Activated naive CD4-positive, alpha-beta T cell treated with anti-CD3 and anti-CD28 coated beads, Interleukin-2, amount 10 ng/mL, durations not matched to agents 7 days and 5 days (primary cell): ENCODE results near the gene TRPV6.

ENCODE experiments used
- CTCF ChIA-PET: fragments of 350-600 bp; sonication (Branson Sonifier 250); formaldehyde crosslinking; loops from one replicate; lab custom pipeline; 2021; ENCODE audit warnings: antibody characterized with exemption; lab: Charles Lee
- DNase-seq: peaks from one replicate; pipeline ENCODE4 v3.0.0-alpha.2; 2020
- H3K27ac Mint-ChIP-seq: one replicate; pipeline ENCODE4 v1.8.0; 2021; ENCODE audit warnings: mild to moderate bottlenecking, moderate library complexity, mixed read lengths
- H3K27me3 Mint-ChIP-seq: one replicate; pipeline ENCODE4 v1.8.0; 2021; ENCODE audit warnings: mild to moderate bottlenecking, mixed read lengths
- H3K36me3 Mint-ChIP-seq: one replicate; pipeline ENCODE4 v1.8.0; 2021; ENCODE audit warnings: mixed read lengths
- H3K4me1 Mint-ChIP-seq: one replicate; pipeline ENCODE4 v1.8.0; 2021; ENCODE audit warnings: mixed read lengths
- H3K4me3 Mint-ChIP-seq: one replicate; pipeline ENCODE4 v1.8.0; 2021; ENCODE audit warnings: mild to moderate bottlenecking, moderate library complexity, mixed read lengths
- H3K9me3 Mint-ChIP-seq: one replicate; pipeline ENCODE4 v1.8.0; 2021; ENCODE audit warnings: mixed read lengths

Gene TRPV6

GRCh38 chr7:142866361-142867096, 19.0 kb downstream of the TRPV6 start:
- peak; percentile 42 for DNase-seq
- CTCF ChIA-PET: interaction anchor here (0.6 to 5.0 kb wide), 14 partner anchors 8 to 554 kb away, joined by 3 to 29 read pairs (median 4); partner anchors contain the start of gene EPHB6
- peak overlapping the region; percentile 42 for H3K27ac Mint-ChIP-seq
- H3K9me3 Mint-ChIP-seq: no peaks in the 10 kb centered on the region
- H3K27me3 Mint-ChIP-seq: no peaks in the 10 kb centered on the region
- no peaks in the 10 kb centered on the region for H3K36me3 Mint-ChIP-seq
- no peak overlapping the region for H3K4me3 Mint-ChIP-seq
- H3K4me1 Mint-ChIP-seq: no peaks in the 10 kb centered on the region

GRCh38 chr7:142865766-142866165, 19.8 kb downstream of the TRPV6 start:
- Mint-ChIP-seq H3K4me1 (no peaks in the 10 kb centered on the region), H3K4me3 (no peak overlapping the region), H3K9me3 (no peaks in the 10 kb centered on the region), H3K27ac (no peak overlapping the region), H3K36me3 (no peaks in the 10 kb centered on the region), H3K27me3 (no peaks in the 10 kb centered on the region)
- CTCF ChIA-PET: interaction anchor here (0.7 to 5.0 kb wide), 11 partner anchors 11 to 382 kb away, joined by 3 to 29 read pairs (median 4); partner anchors contain the start of gene EPHB6
- DNase-seq: no peak

- Mint-ChIP-seq H3K36me3 (no peaks in the 10 kb centered on the region), H3K9me3 (no peaks in the 10 kb centered on the region), H3K4me1 (no peaks in the 10 kb centered on the region), H3K27ac (no peak overlapping the region), H3K4me3 (no peak overlapping the region), H3K27me3 (no peaks in the 10 kb centered on the region)
- DNase-seq: no peak
- CTCF ChIA-PET: interaction anchor here (0.9 to 5.0 kb wide), 6 partner anchors 10 to 330 kb away, joined by 3 to 29 read pairs (median 9); partner anchors contain the start of gene EPHB6
Observed at GRCh38 chr7:142864980-142865747, 20.4 kb downstream of the TRPV6 start.

DNA sequence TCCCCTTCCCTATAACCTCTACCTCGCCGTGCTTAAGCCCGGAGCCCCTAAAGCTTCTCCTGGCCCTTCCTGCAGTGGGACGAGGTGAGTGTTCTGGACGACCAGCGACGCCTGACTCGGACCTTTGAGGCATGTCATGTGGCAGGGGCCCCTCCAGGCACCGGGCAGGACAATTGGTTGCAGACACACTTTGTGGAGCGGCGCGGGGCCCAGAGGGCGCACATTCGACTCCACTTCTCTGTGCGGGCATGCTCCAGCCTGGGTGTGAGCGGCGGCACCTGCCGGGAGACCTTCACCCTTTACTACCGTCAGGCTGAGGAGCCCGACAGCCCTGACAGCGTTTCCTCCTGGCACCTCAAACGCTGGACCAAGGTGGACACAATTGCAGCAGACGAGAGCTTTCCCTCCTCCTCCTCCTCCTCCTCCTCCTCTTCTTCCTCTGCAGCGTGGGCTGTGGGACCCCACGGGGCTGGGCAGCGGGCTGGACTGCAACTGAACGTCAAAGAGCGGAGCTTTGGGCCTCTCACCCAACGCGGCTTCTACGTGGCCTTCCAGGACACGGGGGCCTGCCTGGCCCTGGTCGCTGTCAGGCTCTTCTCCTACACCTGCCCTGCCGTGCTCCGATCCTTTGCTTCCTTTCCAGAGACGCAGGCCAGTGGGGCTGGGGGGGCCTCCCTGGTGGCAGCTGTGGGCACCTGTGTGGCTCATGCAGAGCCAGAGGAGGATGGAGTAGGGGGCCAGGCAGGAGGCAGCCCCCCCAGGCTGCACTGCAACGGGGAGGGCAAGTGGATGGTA, 21.5 kb downstream of the TRPV6 start:
- no peak overlapping the region for H3K27ac Mint-ChIP-seq

DNA sequence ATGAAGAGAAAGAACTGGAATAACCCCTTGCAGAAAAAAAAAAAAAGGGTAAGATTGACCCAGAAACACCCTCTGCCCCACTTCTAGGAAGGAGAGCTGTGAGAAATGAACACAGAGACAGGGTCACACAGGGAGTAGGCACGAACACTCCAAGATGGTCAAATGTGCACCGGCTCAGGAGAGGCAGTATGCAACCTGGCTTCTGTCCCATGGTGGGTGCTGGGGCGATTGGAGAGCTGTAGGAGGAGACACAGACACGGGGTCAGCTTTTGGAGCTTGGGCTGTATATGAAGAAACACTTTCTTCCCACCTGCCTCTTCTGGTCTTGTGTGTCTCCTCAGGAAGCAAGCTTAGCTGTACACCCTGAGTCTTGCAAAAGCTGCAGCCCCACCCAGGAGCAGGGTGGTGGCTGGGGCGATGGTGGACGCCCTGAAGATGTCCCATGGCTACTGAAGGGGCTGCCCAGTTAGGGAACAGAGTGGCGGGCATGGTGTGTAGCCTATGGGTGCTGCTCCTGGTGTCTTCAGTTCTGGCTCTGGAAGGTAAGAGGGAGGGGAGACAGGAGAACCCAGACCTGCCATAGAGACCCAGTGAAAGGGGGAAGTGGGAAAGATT, 22.7 kb downstream of the TRPV6 start:
- no peaks in the 10 kb centered on the region for H3K9me3 Mint-ChIP-seq

More for the DNA sequence above, 21.5 kb downstream of the TRPV6 start:
- Mint-ChIP-seq H3K4me1 (peaks cover 2% of the 10 kb centered on the region), H3K27me3 (no peaks in the 10 kb centered on the region), H3K4me3 (no peak overlapping the region), H3K9me3 (no peaks in the 10 kb centered on the region), H3K36me3 (no peaks in the 10 kb centered on the region)
- DNase-seq: no peak
- CTCF ChIA-PET: interaction anchor here (2.8 to 5.0 kb wide), 3 partner anchors 9 to 53 kb away, joined by 8 to 29 read pairs (median 14); partner anchors contain the start of gene EPHB6

DNA sequence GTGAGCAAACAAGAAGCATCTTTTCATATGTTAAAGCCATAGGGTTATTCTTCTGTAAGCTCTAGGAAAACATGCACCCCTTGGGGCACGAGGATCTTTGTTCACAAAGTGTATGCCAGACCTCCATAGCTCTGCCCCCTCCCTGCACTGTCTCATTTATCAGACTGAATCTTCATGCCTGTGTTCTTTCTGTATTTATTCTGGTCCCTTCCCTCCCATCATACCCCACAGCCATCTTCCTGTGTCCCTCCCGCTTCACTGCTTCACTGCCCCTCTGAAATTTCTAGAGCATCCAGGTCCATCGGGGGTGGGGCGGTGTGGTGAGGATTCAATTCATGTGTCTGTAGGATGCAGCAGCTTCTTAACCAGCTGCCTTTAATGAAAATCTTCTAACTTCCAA, 23.2 kb downstream of the TRPV6 start:
- Mint-ChIP-seq H3K4me3 (no peak overlapping the region), H3K27ac (no peak overlapping the region), H3K36me3 (no peaks in the 10 kb centered on the region), H3K9me3 (no peaks in the 10 kb centered on the region), H3K4me1 (peaks cover 2% of the 10 kb centered on the region), H3K27me3 (peaks cover 4% of the 10 kb centered on the region)
- DNase-seq: no peak
- CTCF ChIA-PET: interaction anchor here (1.5 to 5.0 kb wide), 2 partner anchors 7 to 11 kb away, joined by 7 to 29 read pairs; partner anchors contain the start of gene EPHB6

More for the DNA sequence above, 22.7 kb downstream of the TRPV6 start:
- Mint-ChIP-seq H3K27me3 (no peaks in the 10 kb centered on the region), H3K4me3 (no peak overlapping the region), H3K4me1 (peaks cover 2% of the 10 kb centered on the region), H3K36me3 (no peaks in the 10 kb centered on the region), H3K27ac (no peak overlapping the region)
- no peak for DNase-seq
- CTCF ChIA-PET: interaction anchor here (1.5 to 5.0 kb wide), 3 partner anchors 8 to 52 kb away, joined by 7 to 29 read pairs (median 8); partner anchors contain the start of gene EPHB6

DNA sequence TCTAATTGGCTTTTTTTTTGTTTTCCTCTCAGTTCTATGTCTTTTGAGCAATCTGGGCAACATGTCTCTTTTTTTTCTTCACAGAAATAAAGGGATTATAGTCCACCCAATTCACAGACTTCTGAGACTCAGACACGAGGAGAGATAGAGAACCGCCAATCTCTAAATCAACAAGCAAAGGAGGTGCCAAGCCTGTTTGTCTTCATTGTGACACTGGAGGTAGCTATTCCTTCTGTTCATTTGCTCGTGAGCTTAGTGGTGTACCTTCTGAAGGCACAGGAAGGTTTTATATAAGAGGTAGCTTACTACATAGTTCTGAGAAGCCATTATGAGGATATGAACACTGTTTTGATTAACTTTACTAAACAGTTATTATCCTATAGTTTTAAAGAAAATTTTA, 24.6 kb downstream of the TRPV6 start:
- Mint-ChIP-seq H3K4me1 (peaks cover 11% of the 10 kb centered on the region), H3K36me3 (no peaks in the 10 kb centered on the region), H3K27me3 (peaks cover 17% of the 10 kb centered on the region), H3K27ac (no peak overlapping the region), H3K4me3 (no peak overlapping the region), H3K9me3 (no peaks in the 10 kb centered on the region)
- CTCF ChIA-PET: interaction anchor here (0.7 kb wide), 2 partner anchors 9 to 453 kb away, joined by 3 read pairs; no protein-coding TSS in a partner anchor
- DNase-seq: no peak

GRCh38 chr7:142859829-142860228, 25.7 kb downstream of the TRPV6 start:
- no peak overlapping the region for H3K4me3 Mint-ChIP-seq

GRCh38 chr7:142859411-142859810, 26.1 kb downstream of the TRPV6 start:
- CTCF ChIA-PET: interaction anchor here (1.0 to 2.1 kb wide), 2 partner anchors 13 to 324 kb away, joined by 3 to 7 read pairs; no protein-coding TSS in a partner anchor
- H3K9me3 Mint-ChIP-seq: no peaks in the 10 kb centered on the region
- H3K36me3 Mint-ChIP-seq: no peaks in the 10 kb centered on the region
- H3K4me3 Mint-ChIP-seq: no peak overlapping the region
- H3K27ac Mint-ChIP-seq: no peak overlapping the region
- H3K27me3 Mint-ChIP-seq: peaks cover 28% of the 10 kb centered on the region
- DNase-seq: no peak
- H3K4me1 Mint-ChIP-seq: peaks cover 17% of the 10 kb centered on the region

More at GRCh38 chr7:142859829-142860228, 25.7 kb downstream of the TRPV6 start:
- no peaks in the 10 kb centered on the region for H3K9me3 Mint-ChIP-seq
- H3K27ac Mint-ChIP-seq: no peak overlapping the region
- CTCF ChIA-PET: interaction anchor here (1.0 to 2.1 kb wide), 2 partner anchors 13 to 324 kb away, joined by 3 to 7 read pairs; no protein-coding TSS in a partner anchor
- no peaks in the 10 kb centered on the region for H3K36me3 Mint-ChIP-seq
- no peak for DNase-seq
- peaks cover 17% of the 10 kb centered on the region for H3K4me1 Mint-ChIP-seq
- peaks cover 25% of the 10 kb centered on the region for H3K27me3 Mint-ChIP-seq

DNA sequence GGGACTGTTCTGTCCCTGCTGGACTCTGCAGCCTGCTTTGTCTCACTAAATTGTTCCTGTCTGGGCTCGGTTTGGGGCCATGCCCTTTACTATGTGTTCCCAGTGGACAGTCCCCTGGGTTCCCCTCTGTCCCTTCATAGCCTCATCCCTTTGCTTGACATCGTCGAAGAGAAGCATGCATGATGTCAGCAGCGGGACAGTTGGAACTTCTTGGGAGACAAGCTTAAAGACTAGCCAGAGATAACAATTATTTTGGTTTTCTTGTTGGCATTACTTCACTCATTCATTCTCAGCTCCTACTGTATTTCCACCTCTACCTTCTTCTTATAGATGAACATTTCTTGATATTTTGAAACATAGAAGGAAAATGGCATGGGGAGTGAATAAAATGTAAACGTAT, 27.9 kb downstream of the TRPV6 start:
- no peak overlapping the region for H3K27ac Mint-ChIP-seq
- peaks cover 35% of the 10 kb centered on the region for H3K27me3 Mint-ChIP-seq
- peaks cover 21% of the 10 kb centered on the region for H3K4me1 Mint-ChIP-seq
- no peaks in the 10 kb centered on the region for H3K36me3 Mint-ChIP-seq
- no peaks in the 10 kb centered on the region for H3K9me3 Mint-ChIP-seq
- no peak for DNase-seq
- H3K4me3 Mint-ChIP-seq: peak overlapping the region; percentile 32
- CTCF ChIA-PET: interaction anchor here (0.6 to 1.1 kb wide), 2 partner anchors 272 to 447 kb away, joined by 3 read pairs; no protein-coding TSS in a partner anchor

DNA sequence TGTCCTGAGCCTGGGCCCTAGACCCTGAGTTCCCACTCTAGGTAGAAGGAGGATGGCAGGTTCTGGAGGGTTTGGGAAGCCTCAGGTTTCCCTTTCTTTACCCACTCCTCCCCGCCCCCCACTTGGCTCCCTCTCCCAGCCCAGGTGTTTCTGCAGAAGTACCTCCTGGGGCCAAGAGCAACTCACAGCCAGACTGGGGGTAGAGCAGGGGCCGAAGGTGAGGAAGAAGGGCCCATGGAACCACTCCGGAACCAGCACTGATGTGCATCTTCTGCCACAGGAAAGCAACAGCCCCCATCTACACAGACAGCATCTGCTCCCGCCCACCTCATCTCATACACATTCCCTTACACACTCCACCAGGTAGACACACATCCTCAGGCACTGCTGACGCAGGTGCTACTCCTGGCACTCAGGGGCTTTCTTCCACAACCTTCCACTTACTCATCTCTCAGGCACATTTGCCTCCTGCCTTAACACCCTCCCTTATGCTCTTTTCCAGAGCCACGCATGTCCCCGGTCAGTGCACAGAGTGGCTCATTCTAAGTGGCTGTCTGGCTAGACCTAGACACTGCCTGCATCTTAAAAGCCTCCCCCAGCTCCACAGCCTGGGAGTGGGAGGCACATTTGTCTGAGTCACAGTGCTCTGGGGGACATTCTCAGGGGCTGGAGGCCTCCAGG, 28.8 kb downstream of the TRPV6 start:
- peaks cover 35% of the 10 kb centered on the region for H3K27me3 Mint-ChIP-seq
- no peak for DNase-seq
- H3K9me3 Mint-ChIP-seq: no peaks in the 10 kb centered on the region
- peaks cover 21% of the 10 kb centered on the region for H3K4me1 Mint-ChIP-seq
- CTCF ChIA-PET: interaction anchor here (0.6 to 3.0 kb wide), 5 partner anchors 8 to 252 kb away, joined by 3 to 29 read pairs (median 5); no protein-coding TSS in a partner anchor
- peak overlapping the region; percentile 72 for H3K4me3 Mint-ChIP-seq
- H3K36me3 Mint-ChIP-seq: no peaks in the 10 kb centered on the region
- peak overlapping the region; percentile 20 for H3K27ac Mint-ChIP-seq

- H3K4me1 Mint-ChIP-seq: peaks cover 24% of the 10 kb centered on the region
- DNase-seq: no peak
- peak overlapping the region; percentile 72 for H3K4me3 Mint-ChIP-seq
- H3K27ac Mint-ChIP-seq: no peak overlapping the region
- no peaks in the 10 kb centered on the region for H3K36me3 Mint-ChIP-seq
- peaks cover 35% of the 10 kb centered on the region for H3K27me3 Mint-ChIP-seq
- CTCF ChIA-PET: interaction anchor here (0.6 to 3.0 kb wide), 9 partner anchors 9 to 359 kb away, joined by 3 to 29 read pairs (median 3); no protein-coding TSS in a partner anchor
- H3K9me3 Mint-ChIP-seq: no peaks in the 10 kb centered on the region
Observed at GRCh38 chr7:142855756-142856564, 29.6 kb downstream of the TRPV6 start.
